D721Med (cell line): ENCODE measurements around the gene CDC123.

Experiments
- DNase-seq: peaks from one replicate; pipeline ENCODE4 v3.0.0; 2011; ENCODE audit warnings: low spot score; ENCODE audit not compliant: insufficient read length
- FAIRE-seq: peaks from 2 replicates; lab custom pipeline; 2011; peaks lifted over from hg19 to GRCh38; lab: Jason Lieb, UNC
- CTCF ChIP-seq: IDR thresholded peaks from 2 replicates; pipeline ENCODE4 v1.5.1; 2012; ENCODE audit warnings: mild to moderate bottlenecking, control low read depth; ENCODE audit not compliant: insufficient read depth; ENCODE audit errors: missing control alignments

CDC123 gene

GRCh38 chr10:12180221-12180974, 15.6 kb upstream of the CDC123 start:
- DNase-seq (no peak), FAIRE-seq (no peak)
- TF ChIP-seq CTCF: no peak

DNA sequence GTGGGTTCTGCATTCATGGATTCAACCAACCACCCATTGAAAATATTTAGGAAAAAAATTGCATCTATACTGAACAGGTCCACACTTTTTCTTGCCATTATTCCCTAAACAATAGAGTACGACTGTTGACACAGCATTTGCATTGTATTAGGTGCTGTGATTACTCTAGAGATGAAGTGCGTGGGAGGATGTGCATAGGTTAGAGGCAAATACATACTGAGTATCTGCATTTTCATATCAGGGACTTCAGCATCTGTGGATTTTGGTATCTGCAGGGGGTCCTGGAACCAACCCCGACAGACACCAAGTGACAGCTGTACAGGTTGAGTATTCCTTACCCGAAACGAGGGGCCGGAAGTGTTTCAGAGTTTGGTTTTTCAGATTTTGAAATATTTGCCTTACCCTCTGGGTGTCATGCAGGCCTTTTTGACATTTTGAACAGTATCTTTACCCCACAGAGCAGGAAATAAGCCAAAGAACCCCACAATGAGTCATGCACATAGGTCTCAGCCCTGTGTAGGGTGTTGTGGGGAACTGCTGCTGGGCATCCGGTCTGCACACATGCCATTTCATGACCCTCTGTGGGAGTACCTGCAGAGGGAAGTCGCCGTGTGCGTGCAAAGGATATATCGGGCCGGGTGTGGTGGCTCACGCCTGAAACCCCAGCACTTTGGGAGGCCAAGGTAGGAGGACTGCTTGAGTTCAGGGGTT, 14.8 kb upstream of the CDC123 start:
- no peak for FAIRE-seq
- TF ChIP-seq CTCF: no peak
- DNase-seq: no peak

- TF ChIP-seq CTCF: no peak
- DNase-seq (no peak), FAIRE-seq (no peak)
These were observed 11.8 kb upstream of the CDC123 start for GRCh38 chr10:12184165-12184564.

DNA sequence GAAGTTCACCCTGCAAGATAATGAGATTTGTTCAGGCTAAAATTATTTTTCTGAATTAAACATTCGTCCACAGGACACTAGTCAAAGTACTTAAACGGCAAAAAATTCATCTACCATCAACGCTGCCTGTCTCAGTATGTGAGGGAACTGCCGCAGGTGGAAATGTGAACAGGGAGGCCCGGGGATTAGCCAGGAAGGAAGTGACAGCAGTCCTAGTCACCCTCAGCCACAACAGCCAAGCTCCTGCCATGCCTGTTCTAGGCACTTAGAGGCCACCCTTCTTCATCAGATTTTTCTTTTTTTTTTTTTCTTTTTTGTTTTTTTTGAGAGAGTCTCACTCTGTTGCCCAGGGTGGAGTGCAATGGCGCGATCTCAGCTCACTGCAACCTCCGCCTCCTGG, 9.7 kb upstream of the CDC123 start:
- FAIRE-seq: no peak
- no peak for DNase-seq
- no peak for TF ChIP-seq CTCF

DNA sequence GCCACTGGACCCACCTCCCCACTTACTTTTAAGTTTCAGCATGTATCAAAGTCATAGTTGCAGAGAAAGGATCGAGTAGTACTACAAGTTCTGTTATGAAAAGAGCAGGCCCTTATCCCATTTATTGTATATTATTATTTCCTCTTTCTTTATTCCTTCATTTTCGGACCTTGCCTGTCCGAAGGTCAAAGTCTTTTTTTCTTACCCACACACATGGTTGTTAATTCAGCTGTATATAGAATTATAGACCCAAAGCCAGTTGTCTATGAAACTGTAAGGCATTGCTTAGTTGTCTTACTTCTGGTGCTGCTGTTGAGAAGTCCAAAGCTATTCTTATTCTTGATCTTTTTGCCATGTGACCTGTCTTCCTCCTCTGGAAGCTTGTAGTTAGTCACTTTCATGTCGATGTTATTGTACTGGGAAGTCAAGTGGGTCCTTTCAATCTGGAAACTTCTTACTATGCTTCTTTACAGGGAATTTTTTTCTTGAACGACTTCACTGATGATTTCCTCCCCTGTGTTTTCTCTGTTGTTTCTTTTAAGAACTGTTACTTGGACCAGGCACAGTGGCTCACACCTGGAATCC, 8.6 kb upstream of the CDC123 start:
- FAIRE-seq: no peak
- DNase-seq: no peak
- TF ChIP-seq CTCF: no peak

- no peak for DNase-seq
- no peak for FAIRE-seq
- TF ChIP-seq CTCF: no peak
These were observed 7.3 kb upstream of the CDC123 start for GRCh38 chr10:12188656-12189055.
